ENCODE results near the gene RAB10.

Gene RAB10

GRCh38 chr2:26185304-26185928, 151.5 kb downstream of the RAB10 start:
- no peak for DNase-seq

- no peak for DNase-seq
These were observed 152.3 kb downstream of the RAB10 start for GRCh38 chr2:26185954-26186770.
